ENCODE results near the gene ADCK2.
"Not testable (repeated sequence)": the region's sequence is repeated elsewhere in the genome, so short reads cannot be mapped to it uniquely, and the experiment has no call there.

The ADCK2 gene

DNA sequence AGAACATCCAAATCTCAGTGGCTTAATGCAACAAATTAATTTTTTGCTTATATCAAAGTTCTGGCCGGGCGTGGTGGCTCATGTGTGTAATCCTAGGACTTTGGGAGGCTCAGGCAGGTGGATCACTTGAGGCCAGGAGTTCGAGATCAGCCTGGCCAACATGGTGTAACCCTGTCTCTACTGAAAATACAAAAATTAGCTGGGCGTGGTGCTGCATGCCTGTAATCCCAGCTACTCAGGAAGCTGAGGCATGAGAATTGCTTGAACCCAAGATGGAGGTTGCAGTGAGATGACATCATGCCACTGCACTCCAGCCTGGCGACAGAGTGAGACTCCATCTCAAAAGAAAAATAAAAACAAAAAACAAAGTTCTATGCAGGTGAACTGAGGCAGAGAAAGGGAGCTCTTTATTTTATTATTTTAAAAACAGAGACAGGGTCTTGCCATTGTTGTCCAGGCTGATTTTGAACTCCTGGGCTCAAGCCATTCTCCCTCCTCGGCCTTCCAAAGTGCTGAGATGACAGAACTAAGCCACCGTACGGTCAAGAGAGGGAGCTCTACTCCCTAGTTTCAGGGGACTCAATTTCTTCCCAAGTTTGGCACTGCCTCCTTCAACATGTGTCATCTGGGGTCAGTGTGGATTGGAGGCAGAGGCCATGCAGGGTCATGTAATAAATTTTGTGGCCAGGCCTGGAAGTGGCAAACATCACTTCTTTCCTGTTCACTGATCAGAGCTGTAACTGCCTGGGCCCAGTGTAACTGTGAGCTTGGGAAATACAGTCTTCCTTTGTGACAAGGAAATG lies 2.4 kb downstream of the ADCK2 start:
- DNase-seq = no peak

DNA sequence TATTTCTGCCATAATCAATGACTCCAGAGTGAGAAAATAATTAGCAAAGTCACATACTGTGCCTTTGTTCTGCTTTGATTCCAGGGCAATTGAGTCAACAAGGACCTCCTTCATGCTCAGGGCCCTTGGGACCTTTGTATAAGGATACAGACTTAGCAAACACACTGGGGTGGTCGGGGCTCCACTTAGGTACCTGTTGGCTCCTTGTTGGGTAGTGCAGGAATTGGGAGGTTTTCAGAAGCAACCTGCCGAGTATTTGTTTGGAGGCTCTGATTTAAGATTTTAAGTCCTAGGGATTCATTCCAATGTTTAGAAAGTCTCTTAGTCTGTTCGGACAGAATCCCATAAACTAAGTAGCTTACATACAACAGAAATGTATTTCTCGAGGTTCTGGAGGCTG lies 3.0 kb downstream of the ADCK2 start:
- DNase-seq = no peak

DNA sequence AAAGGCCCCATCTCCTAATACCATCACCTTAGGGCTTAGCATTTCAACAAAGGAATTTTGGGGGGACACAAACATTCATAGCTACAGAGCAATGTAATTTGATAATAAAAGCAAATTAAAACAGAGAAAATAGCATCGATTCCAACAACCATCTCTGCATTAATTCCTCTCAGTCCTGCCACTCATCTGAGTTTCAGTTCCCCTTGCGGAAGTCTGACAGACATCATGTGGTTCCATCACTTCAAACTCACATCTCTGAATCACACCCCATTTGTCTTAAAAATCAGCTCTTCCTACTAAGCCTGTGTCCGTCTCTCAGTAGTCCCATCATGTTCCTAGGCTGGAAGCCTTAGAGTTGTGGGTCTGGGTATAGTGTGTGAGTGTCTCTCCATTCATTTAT lies 3.6 kb downstream of the ADCK2 start:
- no peak for DNase-seq

DNA sequence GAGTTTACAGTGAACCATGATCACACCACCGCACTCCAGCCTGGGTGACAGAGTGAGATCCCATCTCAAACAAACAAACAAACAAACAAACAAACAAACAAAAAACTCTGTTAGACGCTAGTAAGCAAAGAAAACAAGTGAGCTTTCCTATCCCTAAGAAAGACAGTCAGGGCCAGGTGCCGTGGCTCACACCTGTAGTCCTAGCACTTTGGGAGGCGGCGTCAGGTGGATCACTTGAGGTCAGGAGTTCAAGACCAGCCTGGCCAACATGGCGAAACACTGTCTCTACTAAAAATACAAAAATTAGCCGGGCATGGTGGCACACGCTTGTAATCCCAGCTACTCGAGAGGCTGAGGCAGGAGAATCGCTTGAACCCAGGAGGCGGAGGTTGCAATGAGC lies 4.2 kb downstream of the ADCK2 start:
- DNase-seq = not testable (repeated sequence)

DNA sequence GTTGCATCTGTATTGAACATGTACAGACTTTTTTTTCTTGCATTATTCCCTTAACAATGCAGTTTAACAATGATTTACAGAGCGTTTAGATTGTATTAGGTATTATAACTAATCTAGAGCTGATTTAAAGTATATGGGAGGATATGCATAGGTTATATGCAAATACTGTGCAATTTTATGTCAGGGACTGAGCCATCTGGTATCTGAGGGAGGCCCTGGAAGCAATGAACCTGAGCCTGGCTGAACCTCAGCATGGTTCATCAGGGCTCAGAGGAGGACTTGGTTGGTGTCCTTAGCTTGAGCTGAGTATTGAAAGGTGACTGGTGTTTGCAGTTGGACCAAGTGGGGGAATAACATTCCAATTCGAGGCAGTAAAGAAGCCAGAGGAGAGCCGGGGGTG lies 4.8 kb downstream of the ADCK2 start:
- no peak for DNase-seq

DNA sequence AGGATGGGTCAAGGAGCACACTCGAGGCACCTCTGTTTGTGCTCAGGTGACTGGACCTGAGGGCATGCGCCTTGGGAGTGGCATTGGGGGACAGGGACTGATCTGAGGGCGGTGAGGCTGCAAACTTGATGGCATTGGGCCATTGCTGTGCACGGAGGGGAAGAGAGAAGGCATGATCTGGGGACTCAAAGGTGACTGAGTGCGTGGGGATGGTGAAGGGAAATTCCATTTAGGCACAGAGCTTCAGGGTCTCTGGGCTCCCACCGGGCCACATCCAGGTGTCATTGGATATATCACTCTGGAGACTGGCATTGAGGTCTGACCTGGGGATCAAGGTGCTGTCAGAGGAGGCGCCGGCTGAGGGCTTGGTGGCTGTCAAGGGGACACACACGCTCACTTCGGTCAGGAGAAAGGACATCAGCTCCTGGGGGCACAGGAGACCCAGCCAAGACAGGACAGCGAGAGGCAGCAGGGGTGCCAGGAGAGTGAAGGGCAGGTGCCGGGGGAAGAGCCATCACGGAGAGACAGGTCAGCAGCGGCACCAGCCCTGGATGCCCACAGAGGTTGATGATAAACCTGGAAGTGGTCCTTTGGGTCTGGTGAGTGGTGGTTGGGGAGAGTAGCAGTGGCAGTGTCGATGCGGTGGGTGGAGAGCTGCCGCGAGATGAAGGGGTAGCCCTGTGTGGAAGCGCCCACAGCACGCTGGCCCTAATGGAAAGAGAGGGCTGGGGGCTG lies 5.5 kb downstream of the ADCK2 start:
- no peak for DNase-seq

DNA sequence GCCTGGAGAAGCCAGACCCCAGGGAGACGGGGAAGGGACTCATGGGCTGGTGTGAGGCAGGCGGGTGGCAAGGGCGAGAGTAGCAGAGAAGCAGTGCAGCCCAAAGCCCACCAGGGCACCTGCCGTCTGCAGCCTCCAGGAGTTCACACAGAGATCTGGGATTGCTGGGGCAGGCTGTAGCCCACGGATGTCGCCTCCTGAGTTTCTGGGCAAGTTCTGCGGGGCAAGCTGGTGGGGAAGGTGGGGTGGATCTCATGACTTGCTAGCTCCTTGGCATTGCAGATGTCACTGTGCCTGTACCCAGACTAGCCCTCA lies 6.0 kb downstream of the ADCK2 start:
- DNase-seq = no peak

DNA sequence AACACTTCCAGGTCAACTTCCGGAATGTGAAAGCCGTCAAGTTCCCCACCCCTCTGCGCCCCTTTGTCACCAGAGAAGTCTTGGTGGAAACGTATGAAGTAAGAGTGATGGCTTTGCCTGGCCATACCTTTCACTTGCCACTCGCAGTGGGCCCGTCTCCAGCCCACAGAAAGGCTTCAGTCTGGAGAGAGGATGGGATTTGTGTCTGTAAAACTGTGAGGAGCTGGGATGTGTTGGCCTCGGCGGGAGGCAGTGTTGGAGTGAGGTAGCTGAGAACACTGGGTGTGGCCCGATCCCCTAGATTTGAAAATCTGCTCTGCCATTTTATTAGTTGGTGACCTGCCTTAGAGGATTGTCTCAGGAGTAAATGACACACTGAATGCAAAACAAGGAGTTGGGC lies 6.4 kb downstream of the ADCK2 start:
- DNase-seq = no peak

DNA sequence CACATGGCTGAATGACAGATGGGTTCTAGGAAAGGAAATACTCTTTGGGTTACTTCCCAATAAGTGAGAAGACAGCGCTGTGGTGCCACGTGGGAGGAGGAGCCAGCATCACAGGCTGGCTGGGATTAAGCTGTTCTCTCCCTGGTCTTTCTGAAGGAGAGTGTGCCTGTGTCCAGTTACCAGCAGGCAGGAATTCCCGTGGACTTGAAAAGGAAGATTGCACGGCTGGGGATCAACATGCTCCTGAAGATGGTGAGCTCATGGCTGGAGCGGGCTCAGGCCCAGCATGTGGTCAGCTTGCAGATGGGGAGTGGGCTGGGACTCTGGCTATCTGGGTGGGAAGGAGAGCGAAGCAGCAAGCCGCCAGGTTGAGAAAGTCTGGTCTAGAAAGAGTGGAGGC lies 8.1 kb downstream of the ADCK2 start:
- no peak for DNase-seq

DNA sequence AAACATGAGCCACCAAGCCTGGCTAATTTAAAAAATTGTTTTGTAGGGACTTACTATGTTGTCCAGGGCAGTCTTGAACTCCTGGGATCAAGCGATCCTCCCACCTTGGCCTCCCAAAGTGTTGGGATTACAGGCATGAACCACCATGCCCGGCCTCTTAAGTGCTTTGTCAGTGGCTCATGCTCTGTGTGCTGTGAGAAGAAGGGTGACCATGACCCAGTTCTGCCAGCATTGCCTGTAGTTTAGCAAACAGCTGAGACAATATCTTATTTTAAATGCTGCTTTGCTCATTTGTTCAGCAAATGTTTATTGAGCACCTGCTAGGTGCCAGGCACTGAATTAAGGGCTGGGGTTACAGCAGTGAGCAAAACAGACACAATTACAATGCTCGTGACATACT lies 9.0 kb downstream of the ADCK2 start:
- no peak for DNase-seq

DNA sequence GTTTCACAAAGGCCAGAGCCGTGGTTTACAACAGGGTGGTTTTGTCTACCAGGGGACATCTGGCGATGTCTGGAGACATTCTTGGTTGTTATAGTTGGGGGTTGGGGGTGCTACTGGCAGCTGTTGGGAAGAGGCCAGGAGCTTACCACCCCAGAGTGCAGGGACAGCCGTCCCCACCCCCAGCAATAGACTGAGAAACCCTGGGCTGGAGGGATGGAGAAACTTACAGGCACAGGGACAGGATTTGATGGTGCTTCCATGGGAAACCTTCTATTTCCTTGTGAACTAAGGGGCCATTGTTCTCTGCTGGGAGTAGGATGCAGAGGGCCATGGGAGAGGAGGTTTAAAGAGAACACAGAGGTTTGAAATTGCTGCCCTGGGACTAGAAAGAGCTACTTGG lies 10.9 kb downstream of the ADCK2 start:
- no peak for DNase-seq

DNA sequence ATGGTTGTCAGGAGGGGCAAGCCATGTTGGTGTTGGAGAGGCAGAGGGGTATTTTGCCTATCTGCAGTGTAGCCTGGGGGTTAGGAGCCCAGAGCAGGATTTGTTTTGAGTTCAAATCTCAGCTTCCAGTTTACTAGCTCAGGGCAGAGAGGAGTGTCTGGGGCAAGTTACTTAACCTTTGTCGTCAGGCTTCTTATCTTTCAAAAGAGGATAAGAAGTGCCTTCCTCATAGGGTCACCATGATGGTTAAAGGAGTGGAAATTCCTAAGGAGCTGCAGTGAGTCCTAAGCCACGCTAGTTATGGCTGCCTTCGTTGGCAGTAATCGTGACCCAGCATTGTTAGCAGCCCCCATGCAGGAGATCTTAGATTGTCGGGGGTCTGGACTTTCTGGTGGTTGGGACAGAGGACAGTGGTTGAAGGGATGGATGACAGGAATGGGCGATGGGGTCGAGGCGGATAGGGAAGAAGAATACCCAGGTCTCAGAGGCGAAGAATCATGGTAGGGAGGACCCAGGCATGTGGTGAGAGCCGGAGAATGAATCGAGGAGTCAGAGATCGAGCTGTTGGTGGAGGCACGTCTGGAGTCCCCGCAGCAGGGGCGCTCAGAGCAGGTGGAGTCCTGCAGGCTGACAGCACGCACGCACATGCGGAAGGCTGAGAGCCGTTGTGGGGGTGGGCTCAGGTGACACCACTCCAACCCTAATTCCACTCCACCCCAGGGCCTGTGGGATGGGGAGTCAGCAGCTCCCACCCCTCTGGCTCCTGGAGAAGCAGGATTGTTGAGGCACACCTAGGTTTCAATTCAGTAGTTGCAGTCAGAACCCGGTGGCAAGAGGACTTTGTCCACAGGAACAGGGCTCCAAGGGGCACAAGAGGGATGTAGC lies 11.6 kb downstream of the ADCK2 start:
- DNase-seq = no peak

DNA sequence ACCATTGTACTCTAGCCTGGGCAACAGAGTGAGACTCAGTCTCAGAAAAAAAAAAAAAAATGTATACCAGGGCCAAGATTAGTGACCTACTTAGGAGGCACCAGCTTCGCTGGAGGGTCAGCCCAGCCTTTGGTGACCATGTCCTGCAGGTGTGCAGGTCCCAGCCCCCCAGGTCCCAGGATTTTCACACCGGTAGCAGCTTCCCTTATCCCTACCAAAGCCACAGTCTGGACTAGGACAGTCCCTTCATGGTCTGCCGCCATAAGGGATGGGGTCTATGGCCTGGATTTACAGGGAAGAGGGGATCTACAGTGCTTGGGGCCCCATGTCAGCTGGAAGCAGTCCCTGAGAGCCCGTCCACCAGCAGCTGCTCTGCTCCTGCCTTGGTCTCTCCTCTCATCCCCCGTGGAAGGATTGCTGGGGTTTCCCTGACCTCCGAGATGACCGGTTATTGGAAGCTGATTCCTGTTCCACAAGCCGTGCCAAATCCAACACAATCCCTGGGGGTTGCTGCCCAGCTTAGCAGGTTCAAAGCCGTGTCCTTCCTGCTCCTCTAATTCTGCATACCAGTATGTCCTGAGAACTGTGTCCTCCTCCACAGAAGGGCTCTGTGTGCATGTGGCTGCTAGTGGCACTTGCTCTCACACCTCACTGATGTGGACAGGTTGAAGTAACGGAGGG lies 12.8 kb downstream of the ADCK2 start:
- DNase-seq = no peak

DNA sequence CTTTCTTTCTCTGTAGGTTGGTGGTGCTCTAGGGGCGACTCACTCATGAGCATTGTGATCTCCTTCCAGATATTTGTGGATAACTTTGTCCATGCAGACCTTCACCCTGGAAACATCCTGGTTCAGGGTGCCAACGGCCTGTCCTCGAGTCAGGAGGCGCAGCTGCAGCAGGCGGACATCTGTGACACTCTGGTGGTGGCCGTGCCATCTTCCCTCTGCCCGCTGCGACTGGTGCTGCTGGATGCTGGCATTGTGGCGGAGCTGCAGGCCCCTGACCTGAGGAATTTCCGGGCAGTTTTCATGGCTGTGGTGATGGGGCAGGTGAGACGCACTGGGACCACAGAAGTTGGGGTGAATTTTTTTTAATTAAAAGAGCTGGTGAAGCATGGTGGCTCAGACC lies 14.2 kb downstream of the ADCK2 start:
- no peak for DNase-seq

DNA sequence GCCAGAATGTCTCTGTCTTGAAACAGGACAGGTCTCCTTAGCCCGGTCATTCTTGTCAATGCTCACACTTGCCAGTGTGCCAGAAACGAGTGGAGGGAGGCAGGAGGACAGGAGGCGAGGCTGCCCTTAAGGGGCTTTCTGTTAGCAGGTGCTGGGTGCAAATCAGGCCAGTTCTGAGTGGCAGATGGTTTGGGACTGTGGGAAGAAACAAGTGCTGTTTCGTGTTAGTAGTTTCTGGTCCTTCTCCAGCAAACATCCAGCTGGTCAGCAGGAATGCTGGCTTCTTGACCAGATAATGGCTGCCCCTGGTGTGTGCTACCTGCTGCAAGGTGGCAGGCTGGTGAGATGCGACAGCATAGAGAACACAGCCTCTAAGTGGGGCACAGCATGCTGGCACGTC lies 15.6 kb downstream of the ADCK2 start:
- no peak for DNase-seq

DNA sequence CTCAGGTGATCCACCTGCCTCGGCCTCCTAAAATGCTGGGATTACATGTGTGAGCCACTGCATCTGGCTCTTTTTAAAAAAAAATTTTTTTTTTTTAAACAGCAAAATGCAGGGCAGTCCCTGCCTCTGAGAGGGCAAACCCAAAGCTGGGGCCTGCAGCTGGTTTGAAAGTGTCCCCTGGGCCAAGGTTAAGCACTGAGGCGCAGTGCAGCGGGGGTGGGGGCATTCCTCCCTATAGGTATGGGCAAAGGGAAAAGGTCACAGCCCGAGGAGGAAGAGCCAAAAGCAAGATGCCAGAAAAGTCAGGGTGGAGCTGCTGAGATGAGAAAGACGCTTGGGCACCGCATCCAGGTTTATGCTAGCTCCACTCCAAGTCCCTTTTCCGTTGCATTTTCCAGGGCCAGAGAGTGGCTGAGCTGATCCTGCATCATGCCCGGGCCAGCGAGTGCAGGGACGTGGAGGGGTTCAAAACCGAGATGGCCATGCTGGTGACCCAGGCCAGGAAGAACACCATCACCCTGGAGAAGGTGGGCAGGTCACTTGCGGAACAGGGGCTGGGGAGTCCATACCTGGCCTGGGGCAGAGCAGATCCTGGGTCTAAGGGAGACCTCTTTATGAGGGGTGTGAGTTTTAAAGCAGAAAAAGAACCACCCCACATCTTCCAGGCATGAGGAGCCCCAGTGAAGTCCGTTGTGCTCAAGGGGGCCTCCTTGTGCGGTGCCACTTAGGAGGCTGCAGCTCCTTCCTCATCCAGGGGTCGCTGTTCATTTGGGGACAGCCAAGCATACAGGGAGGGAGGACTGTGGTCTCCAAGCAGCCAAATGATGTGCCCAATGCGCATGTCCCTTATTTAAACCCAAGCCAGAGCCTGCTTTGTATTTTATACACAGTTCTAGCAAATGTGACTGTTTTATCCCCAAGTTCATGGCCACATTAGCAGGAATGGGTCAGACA lies 16.7 kb downstream of the ADCK2 start:
- no peak for DNase-seq

DNA sequence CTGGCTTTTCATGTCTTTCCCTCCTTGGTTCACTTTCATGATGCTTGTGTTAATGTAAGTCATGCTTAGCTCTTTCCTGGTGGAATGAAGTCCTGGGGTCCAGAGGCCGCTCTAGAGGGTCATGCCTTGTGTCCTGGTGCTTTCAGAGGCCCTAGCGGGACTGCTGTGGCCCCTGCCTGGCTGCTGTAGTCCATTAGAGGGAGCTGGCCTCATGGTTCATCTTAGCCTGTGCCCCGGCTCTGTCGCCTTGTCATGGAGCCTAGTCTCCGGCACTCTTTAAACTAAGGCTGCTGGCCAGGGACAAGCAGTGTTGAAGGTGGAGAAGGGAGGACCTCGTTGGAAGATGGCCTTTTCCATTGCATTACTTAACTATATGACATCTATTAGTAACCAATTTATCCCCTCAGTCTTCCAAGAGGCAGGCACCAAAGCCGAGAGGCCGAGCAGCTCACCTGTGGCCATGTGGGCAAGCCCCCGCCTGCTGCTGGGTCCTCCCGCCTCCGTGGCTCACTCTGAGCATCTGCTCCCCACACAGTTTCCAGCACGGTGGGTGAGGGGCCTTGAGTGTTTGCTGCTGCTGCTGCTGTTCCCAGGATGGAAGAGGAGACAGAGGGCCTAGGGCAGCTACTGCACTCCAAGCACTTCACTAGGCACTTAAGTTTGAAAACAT lies 18.8 kb downstream of the ADCK2 start:
- no peak for DNase-seq

DNA sequence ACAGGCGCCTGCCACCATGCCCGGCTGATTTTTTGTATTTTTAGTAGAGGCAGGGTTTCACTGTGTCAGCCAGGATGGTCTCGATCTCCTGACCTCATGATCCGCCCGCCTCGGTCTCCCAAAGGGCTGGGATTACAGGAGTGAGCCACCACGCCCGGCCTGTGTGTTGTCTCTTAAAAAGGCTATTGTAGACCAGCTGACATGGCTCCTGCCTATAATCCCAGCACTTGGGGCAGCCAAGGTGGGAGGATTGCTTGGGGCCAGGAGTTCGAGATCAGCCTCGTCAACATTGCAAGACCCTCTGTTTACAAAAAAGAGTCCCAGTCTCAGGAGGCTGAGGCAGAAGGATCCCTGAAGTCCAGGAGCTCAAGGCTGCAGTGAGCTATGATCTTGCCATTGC lies 21.1 kb downstream of the ADCK2 start:
- not testable (repeated sequence) for DNase-seq

DNA sequence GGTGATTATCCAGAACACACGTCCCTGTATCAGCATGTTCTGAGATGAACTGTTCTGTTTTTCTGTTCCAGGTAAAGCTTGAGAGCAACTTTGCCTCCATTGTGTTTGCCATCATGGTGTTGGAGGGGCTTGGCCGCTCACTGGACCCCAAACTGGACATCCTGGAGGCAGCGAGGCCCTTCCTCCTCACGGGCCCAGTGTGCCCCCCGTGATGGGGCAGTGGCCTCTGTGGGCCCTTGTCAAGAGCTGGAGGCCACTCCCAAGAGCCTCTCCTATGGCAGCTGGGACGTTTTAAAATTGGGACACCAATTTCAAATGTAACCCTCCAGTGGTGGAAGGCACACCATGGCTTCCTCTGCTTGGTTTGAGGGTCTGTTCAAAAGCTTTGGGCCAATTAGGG lies 21.8 kb downstream of the ADCK2 start:
- no peak for DNase-seq

DNA sequence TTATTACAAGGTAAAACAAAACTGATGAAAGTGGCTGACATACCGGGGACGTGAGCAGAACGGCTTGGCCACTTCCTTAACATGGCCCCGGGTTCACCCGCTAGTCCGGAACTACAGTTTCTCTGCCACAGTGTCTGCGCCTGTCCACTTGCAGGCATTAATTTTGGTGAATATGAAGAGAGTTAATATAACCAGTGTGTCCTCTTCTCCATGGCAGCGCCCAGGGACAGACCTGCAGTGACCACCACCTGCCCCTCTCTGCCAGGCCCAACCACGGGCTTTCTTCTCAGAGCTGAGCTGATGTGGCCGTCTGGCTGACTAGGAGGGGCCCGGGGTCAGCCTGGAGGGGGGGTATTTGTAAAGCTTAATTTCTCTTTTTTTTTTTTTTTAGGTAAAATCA lies 22.6 kb downstream of the ADCK2 start:
- no peak for DNase-seq

DNA sequence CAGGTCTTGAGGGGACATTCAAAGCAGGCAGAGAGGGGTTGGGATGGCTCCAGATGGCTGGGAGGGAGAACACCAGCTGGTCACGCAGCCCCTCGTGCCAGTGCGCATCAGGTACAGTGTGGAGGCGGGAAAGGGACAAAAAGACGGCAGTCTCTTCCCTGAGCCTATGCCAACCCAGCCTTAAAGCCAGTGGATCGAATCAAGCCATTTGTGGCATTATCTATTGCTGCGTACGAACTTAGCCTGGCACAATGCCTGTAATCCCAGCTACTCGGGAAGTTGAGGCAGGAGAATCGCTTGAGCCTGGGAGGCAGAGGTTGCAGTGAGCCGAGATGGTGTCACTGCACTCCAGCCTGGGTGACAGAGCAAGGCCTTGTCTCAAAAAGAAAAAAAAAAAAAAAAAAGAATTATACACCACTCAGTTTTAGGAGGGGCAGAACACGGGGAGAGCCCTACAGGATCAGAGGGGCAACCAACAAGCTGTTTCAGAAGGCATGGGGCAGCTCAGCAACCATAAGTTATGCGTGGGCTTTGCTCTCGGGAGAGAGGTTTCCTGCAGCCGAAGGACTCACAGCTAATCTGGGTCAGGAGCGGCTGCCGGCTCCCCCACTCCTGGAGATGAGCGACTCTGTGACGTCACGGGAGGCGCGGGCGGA lies 23.4 kb downstream of the ADCK2 start:
- DNase-seq = peak; percentile 94 to 95
